Stomach (tissue), 9 donors: ENCODE results near the gene SLC26A2. TPM values are rescaled to one million over a fixed set of nuclear protein-coding genes. Genes with fewer than 3 reads are reported as not detected.

ENCODE experiments used
- DNase-seq, 2 donors: peaks; one replicate each; pipeline versions ENCODE4 v3.0.0 to v3.0.0-alpha.2; 2013 to 2019
- H3K27ac ChIP-seq, 5 donors: fragments of 200-600 bp in 4 of 5; sonication (generic) in 4 of 5; one replicate each; pipeline ENCODE4 v1.5.1; 2013 to 2019; ENCODE audit warnings: mild to moderate bottlenecking in 1 of 5, moderate library complexity in 1 of 5
- H3K27me3 ChIP-seq, 3 donors: fragments of 200-600 bp; sonication (generic); one replicate each; pipeline ENCODE4 v1.5.1; 2017 to 2019; ENCODE audit warnings: mixed run types in 1 of 3
- H3K36me3 ChIP-seq, 4 donors: fragments of 200-600 bp; sonication (generic); 1 replicate in 3 of 4; 2 replicates in 1 of 4; pipeline ENCODE4 v1.5.1; 2016 to 2019
- H3K4me1 ChIP-seq, 4 donors: fragments of 200-600 bp; sonication (generic); one replicate each; pipeline ENCODE4 v1.5.1; 2016 to 2019
- H3K4me3 ChIP-seq, 4 donors: fragments of 200-600 bp; sonication (generic) in 3 of 4; one replicate each; pipeline ENCODE4 v1.5.1; 2016 to 2019; ENCODE audit warnings: mild to moderate bottlenecking in 1 of 4
- H3K9me3 ChIP-seq, 4 donors: fragments of 200-600 bp; sonication (generic); one replicate each; pipeline ENCODE4 v1.5.1; 2016 to 2019
- CTCF ChIP-seq, 7 experiments: fragments of 450-650 bp in 4 of 7; fragments of 200-600 bp in 3 of 7; sonication (generic) in 3 of 7; IDR thresholded peaks; one replicate each; pipeline ENCODE4 v1.5.1; 2016 to 2019; ENCODE audit warnings: antibody characterized with exemption in 7 of 7, control low read depth in 2 of 7, mild to moderate bottlenecking in 1 of 7
- EP300 ChIP-seq: sonication (generic); formaldehyde crosslinking; IDR thresholded peaks from one replicate; pipeline ENCODE4 v1.6.1; 2017; ENCODE audit warnings: antibody characterized with exemption
- POLR2A ChIP-seq, 4 donors: fragments of 450-650 bp; IDR thresholded peaks; one replicate each; pipeline ENCODE4 v1.6.1; 2016; ENCODE audit warnings: antibody characterized with exemption in 4 of 4, control low read depth in 2 of 4, mild to moderate bottlenecking in 1 of 4, moderate library complexity in 1 of 4
- POLR2AphosphoS5 ChIP-seq, 3 donors: sonication (generic); formaldehyde crosslinking; IDR thresholded peaks; one replicate each; pipeline ENCODE4 v1.6.1; 2016; ENCODE audit warnings: antibody characterized with exemption in 3 of 3
- WGBS, 5 donors: extraction: QIAGEN DNeasy Blood & Tissue Kit in 3 of 5; methylation state at CpG; one replicate each; pipeline versions ENCODE4 v1.1.5 to v1.1.7; 2013 to 2018; 5-methylcytosine and 5-hydroxymethylcytosine counted together
- intact Hi-C: fragments of 100-400 bp; cut with DNase I; formaldehyde crosslinking; loops from one replicate; pipeline ENCODE4 v1.15.1; 2023; ENCODE audit warnings: low total_unique reads
- polyA plus RNA-seq, 3 donors: library from polyadenylated mRNA; stranded (reverse); fragments of 200-250 nt; gene quantifications; one replicate each; pipeline ENCODE4 v1.2.3, GENCODE V29; 2013
- total RNA-seq, 5 donors: library from RNA; depleted of rRNA; stranded (reverse); fragments of >200 nt; gene quantifications; one replicate each; pipeline versions ENCODE4 v1.1.0 to v1.2.3, GENCODE V29; 2014 to 2016
- donor health status: healthy with polysubstance abuse.
- donor health status: Bipolar disorder and iron deficiency.
- donor health status: healthy.

The SLC26A2 gene
- total and polyA plus RNA-seq, 8 donors = 0.81 to 135 (median 7.5) TPM

- no peak overlapping the region for H3K4me3 ChIP-seq
- no peak for TF ChIP-seq EP300
- no peak for TF ChIP-seq CTCF (IDR thresholded peaks at IDR 0.05)
- TF ChIP-seq POLR2A (IDR thresholded peaks at IDR 0.05) = no peak
- TF ChIP-seq POLR2AphosphoS5 (IDR thresholded peaks at IDR 0.05) = no peak
- 29 to 61% (median 52%) methylated on average over 1 of the region's 1 CpG for WGBS, 5 donors
- no peaks in the 10 kb centered on the region for H3K9me3 ChIP-seq
- H3K27ac ChIP-seq = no peak overlapping the region
- H3K4me1 ChIP-seq = no peaks in the 10 kb centered on the region
- peaks cover 13 to 47% (median 32%) of the 10 kb centered on the region in 4 donors for H3K36me3 ChIP-seq
- no peaks in the 10 kb centered on the region for H3K27me3 ChIP-seq
- peak in 1 of 2 donors; percentile 26 for DNase-seq
- intact Hi-C loops = no loop called here
Observed at GRCh38 chr5:149979896-149980295, 19.3 kb downstream of the SLC26A2 start.

- Histone ChIP-seq H3K36me3 (peaks cover 13 to 47% (median 32%) of the 10 kb centered on the region in 4 donors), H3K4me3 (no peak overlapping the region), H3K4me1 (no peaks in the 10 kb centered on the region), H3K27me3 (no peaks in the 10 kb centered on the region), H3K27ac (no peak overlapping the region), H3K9me3 (no peaks in the 10 kb centered on the region)
- DNase-seq = no peak
- intact Hi-C loops = no loop called here
- TF ChIP-seq POLR2AphosphoS5 (IDR thresholded peaks at IDR 0.05) (no peak), CTCF (IDR thresholded peaks at IDR 0.05) (no peak), POLR2A (IDR thresholded peaks at IDR 0.05) (no peak), EP300 (no peak)
- 75 to 89% (median 84%) methylated on average over 3 of the region's 3 CpGs for WGBS, 5 donors
Observed at GRCh38 chr5:149981206-149981605, 20.6 kb downstream of the SLC26A2 start.

DNA sequence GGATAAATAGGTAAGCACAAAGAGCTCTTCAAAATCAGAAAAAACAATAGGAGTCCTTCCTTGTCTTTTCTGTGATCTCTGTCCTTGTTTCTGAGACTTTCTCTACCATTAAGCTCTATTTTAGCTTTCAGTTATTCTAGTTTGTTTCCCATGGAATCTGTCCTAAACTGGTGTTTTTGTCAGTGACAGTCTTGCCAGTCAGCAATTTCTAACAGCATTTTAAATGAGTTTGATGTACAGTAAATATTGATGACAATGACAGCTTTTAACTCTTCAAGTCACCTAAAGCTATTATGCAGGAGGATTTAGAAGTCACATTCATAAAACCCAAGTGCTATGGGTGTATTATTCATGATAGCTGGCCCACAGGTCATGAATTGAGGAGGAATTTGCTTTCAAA, 21.9 kb downstream of the SLC26A2 start:
- no peak overlapping the region for H3K27ac ChIP-seq
- peaks cover 13 to 45% (median 31%) of the 10 kb centered on the region in 4 donors for H3K36me3 ChIP-seq
- intact Hi-C loops = no loop called here
- H3K4me1 ChIP-seq = no peaks in the 10 kb centered on the region
- no peak for DNase-seq
- no peak for TF ChIP-seq POLR2AphosphoS5 (IDR thresholded peaks at IDR 0.05)
- no peaks in the 10 kb centered on the region for H3K27me3 ChIP-seq
- H3K4me3 ChIP-seq = no peak overlapping the region
- no peaks in the 10 kb centered on the region for H3K9me3 ChIP-seq

GRCh38 chr5:149988126-149988525, 27.6 kb downstream of the SLC26A2 start:
- Histone ChIP-seq H3K4me3 (no peak overlapping the region), H3K27me3 (no peaks in the 10 kb centered on the region), H3K27ac (no peak overlapping the region), H3K36me3 (peaks cover 0 to 5% (median 0%) of the 10 kb centered on the region in 4 donors), H3K4me1 (peaks cover 0 to 4% (median 0%) of the 10 kb centered on the region in 4 donors), H3K9me3 (no peaks in the 10 kb centered on the region)
- no peak for DNase-seq
- 80 to 91% (median 86%) methylated on average over 5 of the region's 5 CpGs for WGBS, 5 donors
- intact Hi-C loops = no loop called here
- TF ChIP-seq POLR2AphosphoS5 (IDR thresholded peaks at IDR 0.05) (no peak), EP300 (no peak), CTCF (IDR thresholded peaks at IDR 0.05) (no peak), POLR2A (IDR thresholded peaks at IDR 0.05) (no peak)

- intact Hi-C loops = loop anchor here (5.0 to 10.0 kb wide), 2 partner anchors 158 to 356 kb away; no protein-coding TSS in a partner anchor
- 64 to 70% (median 68%) methylated on average over 4 of the region's 4 CpGs for WGBS, 5 donors
Observed at GRCh38 chr5:149990518-149991376, 30.2 kb downstream of the SLC26A2 start.

More at GRCh38 chr5:149990518-149991376, 30.2 kb downstream of the SLC26A2 start:
- Histone ChIP-seq H3K4me3 (no peak overlapping the region), H3K4me1 (peaks cover 0 to 4% (median 0%) of the 10 kb centered on the region in 4 donors), H3K9me3 (no peaks in the 10 kb centered on the region), H3K27ac (no peak overlapping the region), H3K36me3 (peaks cover 0 to 21% (median 15%) of the 10 kb centered on the region in 4 donors), H3K27me3 (no peaks in the 10 kb centered on the region)
- TF ChIP-seq POLR2AphosphoS5 (IDR thresholded peaks at IDR 0.05) (peak in 1 of 3 donors; percentile 44), POLR2A (IDR thresholded peaks at IDR 0.05) (no peak), EP300 (no peak), CTCF (IDR thresholded peaks at IDR 0.05) (peak in 5 of 7 experiments; percentile 81 to 91 (median 90))
- DNase-seq = peak; percentile 81 to 93
